ENCODE data around the gene MAST4. TPM values are rescaled to one million over a fixed set of nuclear protein-coding genes. Genes with fewer than 3 reads are reported as not detected.

Gene MAST4
- total RNA-seq, 1 donor from 2014 or later = 19.1 TPM

- TF ChIP-seq CTCF (IDR thresholded peaks at IDR 0.05; ENCODE audit: insufficient read depth, low read length, poor library complexity, severe bottlenecking) = no peak
- no peak for DNase-seq (ENCODE audit: low read depth)
- H3K36me3 ChIP-seq (ENCODE audit: control insufficient read depth, insufficient read depth, low read length) = no peaks in the 10 kb centered on the region
- H3K27me3 ChIP-seq (ENCODE audit: control insufficient read depth, insufficient read depth, low read length) = no peaks in the 10 kb centered on the region
- H3K4me3 ChIP-seq (ENCODE audit: low read depth, low read length) = no peak overlapping the region
These were observed 447.8 kb downstream of the MAST4 start for GRCh38 chr5:67043796-67044511.

GRCh38 chr5:67045816-67046740 lies 449.9 kb downstream of the MAST4 start:
- DNase-seq (ENCODE audit: low read depth) = no peak
- H3K27me3 ChIP-seq (ENCODE audit: control insufficient read depth, insufficient read depth, low read length) = no peaks in the 10 kb centered on the region
- no peak overlapping the region for H3K4me3 ChIP-seq (ENCODE audit: low read depth, low read length)
- TF ChIP-seq CTCF (IDR thresholded peaks at IDR 0.05; ENCODE audit: insufficient read depth, low read length, poor library complexity, severe bottlenecking) = no peak
- no peaks in the 10 kb centered on the region for H3K36me3 ChIP-seq (ENCODE audit: control insufficient read depth, insufficient read depth, low read length)

- no peak for TF ChIP-seq CTCF (IDR thresholded peaks at IDR 0.05; ENCODE audit: insufficient read depth, low read length, poor library complexity, severe bottlenecking)
- Histone ChIP-seq H3K36me3 (ENCODE audit: control insufficient read depth, insufficient read depth, low read length) (no peaks in the 10 kb centered on the region), H3K27me3 (ENCODE audit: control insufficient read depth, insufficient read depth, low read length) (no peaks in the 10 kb centered on the region), H3K4me3 (ENCODE audit: low read depth, low read length) (no peak overlapping the region)
- no peak for DNase-seq (ENCODE audit: low read depth)
These were observed 451.0 kb downstream of the MAST4 start for GRCh38 chr5:67047160-67047559.

- Histone ChIP-seq H3K36me3 (ENCODE audit: control insufficient read depth, insufficient read depth, low read length) (no peaks in the 10 kb centered on the region), H3K27me3 (ENCODE audit: control insufficient read depth, insufficient read depth, low read length) (no peaks in the 10 kb centered on the region)
- TF ChIP-seq CTCF (IDR thresholded peaks at IDR 0.05; ENCODE audit: insufficient read depth, low read length, poor library complexity, severe bottlenecking) = no peak
These were observed 451.4 kb downstream of the MAST4 start for GRCh38 chr5:67047616-67048015.

GRCh38 chr5:67050125-67050524 lies 453.9 kb downstream of the MAST4 start:
- Histone ChIP-seq H3K4me3 (ENCODE audit: low read depth, low read length) (no peak overlapping the region), H3K36me3 (ENCODE audit: control insufficient read depth, insufficient read depth, low read length) (no peaks in the 10 kb centered on the region), H3K27me3 (ENCODE audit: control insufficient read depth, insufficient read depth, low read length) (no peaks in the 10 kb centered on the region)
- no peak for DNase-seq (ENCODE audit: low read depth)
- TF ChIP-seq CTCF (IDR thresholded peaks at IDR 0.05; ENCODE audit: insufficient read depth, low read length, poor library complexity, severe bottlenecking) = no peak

More at GRCh38 chr5:67047616-67048015, 451.4 kb downstream of the MAST4 start:
- H3K4me3 ChIP-seq (ENCODE audit: low read depth, low read length) = no peak overlapping the region
- DNase-seq (ENCODE audit: low read depth) = no peak

Measured in kidney epithelial cell (primary cell).